Lower leg skin (tissue), 3 donors: ENCODE data around the gene LZTR1.

Source experiments
- POLR2A ChIP-seq, 2 donors: fragments of 450-650 bp; IDR thresholded peaks; one replicate each; pipeline ENCODE4 v1.6.1; 2016 to 2017; ENCODE audit warnings: antibody characterized with exemption in 2 of 2, mild to moderate bottlenecking in 1 of 2, moderate library complexity in 1 of 2
- TF ChIP-seq, protein P1 (sequence below), 3 donors: fragments of 450-650 bp; IDR thresholded peaks; one replicate each; pipeline ENCODE4 v1.5.1; 2016; ENCODE audit warnings: antibody characterized with exemption in 3 of 3, mild to moderate bottlenecking in 3 of 3, moderate library complexity in 2 of 3

DNA sequence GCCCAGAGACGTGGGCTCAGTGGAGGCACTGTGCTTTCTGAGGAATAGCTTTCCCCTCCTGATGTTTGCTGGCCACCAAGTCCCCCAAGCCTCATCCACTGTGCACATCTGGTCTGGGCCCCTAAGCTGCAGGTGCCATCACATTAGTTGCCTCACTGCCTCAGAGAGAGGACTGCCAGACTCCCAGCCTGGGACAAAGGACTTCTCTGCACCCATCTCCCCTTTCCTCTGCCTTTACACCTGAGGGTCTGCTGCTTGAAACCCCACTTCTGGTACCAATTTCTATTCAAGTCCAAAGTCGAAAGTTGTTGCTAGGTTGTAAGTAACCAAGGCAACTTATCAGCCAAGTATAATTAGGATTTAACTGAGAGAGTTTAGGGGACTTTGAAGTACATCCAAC is 3.7 kb upstream of the LZTR1 start:
- TF ChIP-seq, protein P1, sequence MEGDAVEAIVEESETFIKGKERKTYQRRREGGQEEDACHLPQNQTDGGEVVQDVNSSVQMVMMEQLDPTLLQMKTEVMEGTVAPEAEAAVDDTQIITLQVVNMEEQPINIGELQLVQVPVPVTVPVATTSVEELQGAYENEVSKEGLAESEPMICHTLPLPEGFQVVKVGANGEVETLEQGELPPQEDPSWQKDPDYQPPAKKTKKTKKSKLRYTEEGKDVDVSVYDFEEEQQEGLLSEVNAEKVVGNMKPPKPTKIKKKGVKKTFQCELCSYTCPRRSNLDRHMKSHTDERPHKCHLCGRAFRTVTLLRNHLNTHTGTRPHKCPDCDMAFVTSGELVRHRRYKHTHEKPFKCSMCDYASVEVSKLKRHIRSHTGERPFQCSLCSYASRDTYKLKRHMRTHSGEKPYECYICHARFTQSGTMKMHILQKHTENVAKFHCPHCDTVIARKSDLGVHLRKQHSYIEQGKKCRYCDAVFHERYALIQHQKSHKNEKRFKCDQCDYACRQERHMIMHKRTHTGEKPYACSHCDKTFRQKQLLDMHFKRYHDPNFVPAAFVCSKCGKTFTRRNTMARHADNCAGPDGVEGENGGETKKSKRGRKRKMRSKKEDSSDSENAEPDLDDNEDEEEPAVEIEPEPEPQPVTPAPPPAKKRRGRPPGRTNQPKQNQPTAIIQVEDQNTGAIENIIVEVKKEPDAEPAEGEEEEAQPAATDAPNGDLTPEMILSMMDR (IDR thresholded peaks at IDR 0.05), result no peak
- TF ChIP-seq POLR2A (IDR thresholded peaks at IDR 0.05), result no peak
